DMS114 treated with DMSO at 0.1 percent for 48 hours (cell line): Measurements from ENCODE around the gene B9D2.
A peak's percentile ranks its signal among the peaks of the same experiment; 100 is the strongest.
"Not testable (repeated sequence)": the region's sequence is repeated elsewhere in the genome, so short reads cannot be mapped to it uniquely, and the experiment has no call there.

Experiments used
- DNase-seq: peaks from one replicate; lab custom pipeline; 2025; ENCODE audit not compliant: unreplicated experiment; lab: John Stamatoyannopoulos, UW

Gene B9D2

GRCh38 chr19:41391618-41392017, 27.7 kb upstream of the B9D2 start:
- no peak for DNase-seq

GRCh38 chr19:41386442-41386841, 22.5 kb upstream of the B9D2 start:
- DNase-seq, result no peak

GRCh38 chr19:41384351-41384750, 20.4 kb upstream of the B9D2 start:
- no peak for DNase-seq

- not testable (repeated sequence) for DNase-seq
Measured at GRCh38 chr19:41381536-41381935, 17.6 kb upstream of the B9D2 start.

- DNase-seq, result no peak
Measured at GRCh38 chr19:41377977-41378709, 14.2 kb upstream of the B9D2 start.

GRCh38 chr19:41376998-41377365, 13.0 kb upstream of the B9D2 start:
- DNase-seq, result no peak

- DNase-seq, result peak; percentile 21
Measured at GRCh38 chr19:41376241-41376997, 12.5 kb upstream of the B9D2 start, which contains the start of gene TMEM91. Gene TMEM91, plus strand, starts transcription at chr19:41376533. Its CDS starts 1,777 bp downstream, at chr19:41378310.

- DNase-seq, result no peak
Measured at GRCh38 chr19:41373993-41374392, 10.0 kb upstream of the B9D2 start.

- no peak for DNase-seq
Measured at GRCh38 chr19:41372501-41372900, 8.6 kb upstream of the B9D2 start.

GRCh38 chr19:41371541-41371940, 7.6 kb upstream of the B9D2 start:
- no peak for DNase-seq

- not testable (repeated sequence) for DNase-seq
Measured at GRCh38 chr19:41371119-41371518, 7.2 kb upstream of the B9D2 start.

- DNase-seq, result no peak
Measured at GRCh38 chr19:41369769-41370168, 5.8 kb upstream of the B9D2 start.

- DNase-seq, result no peak
Measured at GRCh38 chr19:41367848-41368301, 3.9 kb upstream of the B9D2 start.

GRCh38 chr19:41366089-41366488, 2.1 kb upstream of the B9D2 start:
- no peak for DNase-seq

- no peak for DNase-seq
Measured at GRCh38 chr19:41364524-41365391, 809 bp upstream of the B9D2 start.

GRCh38 chr19:41363371-41363752, 587 bp downstream of the B9D2 start:
- DNase-seq, result no peak

- DNase-seq, result no peak
Measured at GRCh38 chr19:41362143-41362847, 1.7 kb downstream of the B9D2 start.

- DNase-seq, result no peak
Measured at GRCh38 chr19:41359741-41360140, 4.2 kb downstream of the B9D2 start.

- DNase-seq, result no peak
Measured at GRCh38 chr19:41357746-41358145, 6.2 kb downstream of the B9D2 start.

GRCh38 chr19:41356984-41357739, 6.8 kb downstream of the B9D2 start:
- DNase-seq, result no peak
